DND-41 (cell line): ENCODE data around the gene EXOC4.

Experiments used
- ATAC-seq: fragments of 200-7000 bp; cut with Tn5 transposase; 3 replicates; pipeline ENCODE4 v1.9.1; 2021; ENCODE audit warnings: low read depth; ENCODE audit not compliant: insufficient read depth
- DNase-seq: peaks from one replicate; pipeline ENCODE4 v3.0.0-alpha.2; 2020
- H2AFZ ChIP-seq: 2 replicates; pipeline ENCODE4 v1.6.0; 2012; ENCODE audit warnings: low read depth, low read length
- H3K27ac ChIP-seq: 2 replicates; pipeline ENCODE4 v1.5.1; 2012; ENCODE audit warnings: low read length, inconsistent platforms
- H3K27me3 ChIP-seq: fragments of 200-600 bp; sonication (generic); 2 replicates; pipeline ENCODE4 v1.6.0; 2012; ENCODE audit warnings: low read length, mild to moderate bottlenecking, inconsistent platforms; ENCODE audit not compliant: insufficient read depth, poor library complexity
- H3K36me3 ChIP-seq: 2 replicates; pipeline ENCODE4 v1.5.1; 2012; ENCODE audit warnings: low read length, inconsistent platforms; ENCODE audit not compliant: insufficient read depth
- H3K4me1 ChIP-seq: 2 replicates; pipeline ENCODE4 v1.5.1; 2012; ENCODE audit warnings: mild to moderate bottlenecking, low read length; ENCODE audit not compliant: insufficient read depth
- H3K4me2 ChIP-seq: 2 replicates; pipeline ENCODE4 v1.6.0; 2012; ENCODE audit warnings: mild to moderate bottlenecking, moderate library complexity, low read length, inconsistent platforms; ENCODE audit not compliant: insufficient read depth
- H3K4me3 ChIP-seq, 2 experiments: fragments of 200-600 bp in 1 of 2; shearing (Covaris generic) in 1 of 2; 2 replicates each; pipeline ENCODE4 v1.5.1; 2012 to 2016; ENCODE audit warnings: inconsistent platforms in 2 of 2, low read length in 2 of 2, mild to moderate bottlenecking in 2 of 2, low read depth in 1 of 2, moderate library complexity in 1 of 2
- H3K79me2 ChIP-seq: 2 replicates; pipeline ENCODE4 v1.6.0; 2012; ENCODE audit warnings: low read length, inconsistent platforms; ENCODE audit not compliant: insufficient read depth
- H3K9ac ChIP-seq: 2 replicates; pipeline ENCODE4 v1.6.0; 2012; ENCODE audit warnings: low read depth, mild to moderate bottlenecking, inconsistent platforms, low read length, moderate library complexity
- H3K9me3 ChIP-seq: 2 replicates; pipeline ENCODE4 v1.5.1; 2012; ENCODE audit warnings: low read length, moderate library complexity, mild to moderate bottlenecking, inconsistent platforms; ENCODE audit not compliant: insufficient read depth, severe bottlenecking
- H4K20me1 ChIP-seq: 2 replicates; pipeline ENCODE4 v1.6.0; 2012; ENCODE audit warnings: low read length; ENCODE audit not compliant: insufficient read depth
- EZH2 ChIP-seq: IDR thresholded peaks from 3 replicates; pipeline ENCODE4 v1.6.1; 2012; ENCODE audit warnings: borderline replicate concordance, low read depth, mild to moderate bottlenecking, moderate library complexity, low read length, inconsistent platforms; ENCODE audit not compliant: severe bottlenecking
- TF ChIP-seq, protein P1 (sequence below): IDR thresholded peaks from 2 replicates; pipeline ENCODE4 v1.5.1; 2012; ENCODE audit warnings: borderline replicate concordance, low read length, moderate library complexity, mild to moderate bottlenecking; ENCODE audit not compliant: poor library complexity, severe bottlenecking; ENCODE audit errors: extremely low read depth

Gene EXOC4

DNA sequence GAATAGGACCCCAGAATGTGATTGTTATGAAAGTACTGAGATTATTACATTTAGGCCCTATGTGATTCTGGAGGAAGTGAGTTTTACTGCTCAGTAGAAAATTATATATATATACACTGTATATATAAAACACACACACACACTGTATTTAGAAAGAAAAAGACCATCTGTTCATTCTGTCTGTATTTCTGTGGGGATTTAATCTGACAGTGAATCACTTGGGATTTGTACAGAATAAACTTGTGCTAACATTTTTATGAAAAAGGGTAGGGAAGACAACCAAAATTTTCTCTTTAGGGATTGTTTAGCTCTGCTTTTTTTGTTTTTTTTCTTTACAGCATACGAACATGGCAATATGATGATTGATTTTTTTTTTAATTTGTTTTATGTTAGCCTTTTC lies 142.7 kb downstream of the EXOC4 start:
- no peaks in the 10 kb centered on the region for H3K9me3 ChIP-seq
- no peak overlapping the region for H3K4me3 ChIP-seq
- no peak overlapping the region for H3K4me2 ChIP-seq
- no peak overlapping the region for H3K9ac ChIP-seq
- H3K27me3 ChIP-seq, result no peaks in the 10 kb centered on the region
- no peaks in the 10 kb centered on the region for H4K20me1 ChIP-seq
- DNase-seq, result no peak
- H2AFZ ChIP-seq, result no peak overlapping the region
- no peaks in the 10 kb centered on the region for H3K4me1 ChIP-seq
- no peak for TF ChIP-seq EZH2
- TF ChIP-seq, protein P1, sequence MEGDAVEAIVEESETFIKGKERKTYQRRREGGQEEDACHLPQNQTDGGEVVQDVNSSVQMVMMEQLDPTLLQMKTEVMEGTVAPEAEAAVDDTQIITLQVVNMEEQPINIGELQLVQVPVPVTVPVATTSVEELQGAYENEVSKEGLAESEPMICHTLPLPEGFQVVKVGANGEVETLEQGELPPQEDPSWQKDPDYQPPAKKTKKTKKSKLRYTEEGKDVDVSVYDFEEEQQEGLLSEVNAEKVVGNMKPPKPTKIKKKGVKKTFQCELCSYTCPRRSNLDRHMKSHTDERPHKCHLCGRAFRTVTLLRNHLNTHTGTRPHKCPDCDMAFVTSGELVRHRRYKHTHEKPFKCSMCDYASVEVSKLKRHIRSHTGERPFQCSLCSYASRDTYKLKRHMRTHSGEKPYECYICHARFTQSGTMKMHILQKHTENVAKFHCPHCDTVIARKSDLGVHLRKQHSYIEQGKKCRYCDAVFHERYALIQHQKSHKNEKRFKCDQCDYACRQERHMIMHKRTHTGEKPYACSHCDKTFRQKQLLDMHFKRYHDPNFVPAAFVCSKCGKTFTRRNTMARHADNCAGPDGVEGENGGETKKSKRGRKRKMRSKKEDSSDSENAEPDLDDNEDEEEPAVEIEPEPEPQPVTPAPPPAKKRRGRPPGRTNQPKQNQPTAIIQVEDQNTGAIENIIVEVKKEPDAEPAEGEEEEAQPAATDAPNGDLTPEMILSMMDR, result no peak
- ATAC-seq, result no peak
- H3K36me3 ChIP-seq, result no peaks in the 10 kb centered on the region
- H3K27ac ChIP-seq, result no peak overlapping the region
- H3K79me2 ChIP-seq, result no peaks in the 10 kb centered on the region

- Histone ChIP-seq H4K20me1 (no peaks in the 10 kb centered on the region), H3K27me3 (no peaks in the 10 kb centered on the region), H3K27ac (no peak overlapping the region), H3K4me2 (no peak overlapping the region), H3K36me3 (0 out of 2 replicates have a peak, but pooled peaks cover 5% of the 10 kb centered on the region), H2AFZ (no peak overlapping the region), H3K9ac (no peak overlapping the region), H3K9me3 (no peaks in the 10 kb centered on the region), H3K4me1 (no peaks in the 10 kb centered on the region), H3K4me3 (no peak overlapping the region), H3K79me2 (no peaks in the 10 kb centered on the region)
- no peak for DNase-seq
- ATAC-seq, result no peak
- TF ChIP-seq, protein P1, result no peak
- TF ChIP-seq EZH2, result no peak
Observed at GRCh38 chr7:133398506-133398905, 145.6 kb downstream of the EXOC4 start.

- TF ChIP-seq EZH2, result no peak
- TF ChIP-seq, protein P1, result no peak
- H3K27me3 ChIP-seq, result no peaks in the 10 kb centered on the region
- H4K20me1 ChIP-seq, result no peaks in the 10 kb centered on the region
- H3K79me2 ChIP-seq, result no peaks in the 10 kb centered on the region
- H3K4me3 ChIP-seq, result no peak overlapping the region
- H3K4me2 ChIP-seq, result no peak overlapping the region
- DNase-seq (no peak), ATAC-seq (no peak)
- no peak overlapping the region for H3K27ac ChIP-seq
- no peaks in the 10 kb centered on the region for H3K9me3 ChIP-seq
- no peak overlapping the region for H2AFZ ChIP-seq
- H3K9ac ChIP-seq, result no peak overlapping the region
- H3K36me3 ChIP-seq, result 0 out of 2 replicates have a peak, but pooled peaks cover 6% of the 10 kb centered on the region
- no peaks in the 10 kb centered on the region for H3K4me1 ChIP-seq
Observed at GRCh38 chr7:133401225-133401624, 148.3 kb downstream of the EXOC4 start.

DNA sequence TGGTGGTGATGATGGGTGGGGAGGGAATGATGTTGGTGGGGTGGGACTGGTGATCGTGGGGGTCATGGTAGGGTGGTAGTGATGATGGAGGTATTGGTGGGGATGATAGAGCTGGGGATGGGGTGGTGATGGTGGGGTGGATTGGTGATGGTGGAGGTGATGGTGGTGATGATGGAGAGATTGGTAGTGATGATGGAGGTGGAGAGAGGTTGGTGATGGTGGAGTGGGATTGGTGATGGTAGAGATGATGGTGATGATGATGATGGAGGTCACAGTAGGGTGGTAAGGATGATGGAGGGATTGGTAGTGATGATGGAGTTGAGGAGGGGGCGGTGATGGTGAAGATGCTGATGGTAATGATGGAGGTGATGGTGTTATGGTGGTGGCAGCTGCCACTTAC lies 155.3 kb downstream of the EXOC4 start:
- DNase-seq, result no peak
- 0 out of 2 replicates have a peak, but pooled peaks cover 1% of the 10 kb centered on the region for H3K79me2 ChIP-seq
- no peaks in the 10 kb centered on the region for H4K20me1 ChIP-seq
- no peaks in the 10 kb centered on the region for H3K27me3 ChIP-seq
- H3K4me2 ChIP-seq, result no peak overlapping the region
- peaks cover 20% of the 10 kb centered on the region for H3K4me1 ChIP-seq
- no peak overlapping the region for H3K4me3 ChIP-seq
- TF ChIP-seq, protein P1, result no peak
- TF ChIP-seq EZH2, result no peak
- H3K9ac ChIP-seq, result no peak overlapping the region
- ATAC-seq, result no peak
- 0 out of 2 replicates have a peak, but pooled peaks cover 3% of the 10 kb centered on the region for H3K36me3 ChIP-seq
- no peaks in the 10 kb centered on the region for H3K9me3 ChIP-seq
- H2AFZ ChIP-seq, result no peak overlapping the region
- H3K27ac ChIP-seq, result no peak overlapping the region
